Endothelial cell of umbilical vein (primary cell): ENCODE measurements around the gene LINC01488. TPM values are rescaled to one million over a fixed set of nuclear protein-coding genes. Genes with fewer than 3 reads are reported as not detected.

Experiments used
- BruUV-seq: library from RNA; stranded (reverse); fragments of 400-500 nt; replicated peaks from 2 replicates; lab custom pipeline; 2021; lab: Mats Ljungman, UMichigan
- CTCF ChIA-PET: fragments of 300-600, 350-600 bp; sonication (Branson Sonifier 250); formaldehyde crosslinking; loops from one replicate; lab custom pipeline; 2021; ENCODE audit warnings: antibody characterized with exemption, inconsistent platforms; lab: Charles Lee
- POLR2A ChIA-PET: fragments of 300-600, 350-600 bp; sonication (Branson Sonifier 250); formaldehyde crosslinking; loops from one replicate; lab custom pipeline; 2021; ENCODE audit warnings: antibody characterized with exemption, inconsistent platforms; lab: Charles Lee
- DNase-seq: peaks from one replicate; pipeline ENCODE4 v3.0.0-alpha.2; 2011; ENCODE audit warnings: low read depth, low spot score
- FAIRE-seq: peaks from 2 replicates; lab custom pipeline; 2011; peaks lifted over from hg19 to GRCh38; lab: Jason Lieb, UNC
- H2AFZ ChIP-seq: 2 replicates; pipeline ENCODE4 v1.6.0; 2012; ENCODE audit warnings: low read depth, low read length, control low read depth, inconsistent platforms
- H3K27ac ChIP-seq: 2 replicates; pipeline ENCODE4 v1.5.1; 2011; ENCODE audit warnings: low read depth, mild to moderate bottlenecking, control low read depth, low read length, moderate library complexity; ENCODE audit not compliant: insufficient read depth
- H3K27me3 ChIP-seq, 2 experiments: 2 replicates each; pipeline versions ENCODE4 v1.6.0 to v1.6.1; 2011; ENCODE audit warnings: low read length in 2 of 2, mixed read lengths in 1 of 2; ENCODE audit not compliant: control insufficient read depth in 2 of 2, insufficient read depth in 2 of 2
- H3K36me3 ChIP-seq, 2 experiments: 2 replicates in 1 of 2; 3 replicates in 1 of 2; pipeline ENCODE4 v1.5.1; 2011; ENCODE audit warnings: low read length in 2 of 2, mild to moderate bottlenecking in 1 of 2, moderate library complexity in 1 of 2; ENCODE audit not compliant: control insufficient read depth in 2 of 2, insufficient read depth in 2 of 2; ENCODE audit errors: extremely low read depth in 1 of 2
- H3K4me1 ChIP-seq: 3 replicates; pipeline ENCODE4 v1.5.1; 2011; ENCODE audit warnings: mild to moderate bottlenecking, low read length; ENCODE audit not compliant: control insufficient read depth, insufficient read depth; ENCODE audit errors: extremely low read depth
- H3K4me2 ChIP-seq: 2 replicates; pipeline ENCODE4 v1.6.1; 2011; ENCODE audit warnings: low read length, control low read depth, mixed read lengths; ENCODE audit not compliant: insufficient read depth
- H3K4me3 ChIP-seq, 3 experiments: fragments of 200-600 bp in 1 of 3; sonication (generic), shearing (Covaris generic) in 1 of 3; replicated peaks in 1 of 3; 2 replicates each; pipeline ENCODE4 v1.5.1; 2011 to 2016; ENCODE audit warnings: control low read depth in 3 of 3, low read length in 3 of 3, mild to moderate bottlenecking in 2 of 3, inconsistent platforms in 1 of 3, low read depth in 1 of 3, moderate library complexity in 1 of 3; ENCODE audit not compliant: insufficient read depth in 1 of 3
- H3K79me2 ChIP-seq: 2 replicates; pipeline ENCODE4 v1.6.0; 2012; ENCODE audit warnings: low read length, inconsistent platforms; ENCODE audit not compliant: control insufficient read depth, insufficient read depth
- H3K9ac ChIP-seq: replicated peaks from 2 replicates; pipeline ENCODE3; 2011; ENCODE audit warnings: low read length, control low read depth; ENCODE audit not compliant: insufficient read depth; ENCODE audit errors: extremely low read depth
- H3K9me1 ChIP-seq: replicated peaks from 3 replicates; pipeline ENCODE4 v1.6.0; 2011; ENCODE audit warnings: mild to moderate bottlenecking, low read length; ENCODE audit not compliant: control insufficient read depth, insufficient read depth; ENCODE audit errors: extremely low read depth
- H3K9me3 ChIP-seq: replicated peaks from 2 replicates; pipeline ENCODE4 v1.5.1; 2012; ENCODE audit warnings: low read length, inconsistent platforms; ENCODE audit not compliant: control insufficient read depth, insufficient read depth
- H4K20me1 ChIP-seq: replicated peaks from 2 replicates; pipeline ENCODE3; 2011; ENCODE audit warnings: mild to moderate bottlenecking, low read length; ENCODE audit not compliant: control insufficient read depth, insufficient read depth; ENCODE audit errors: extremely low read depth
- EZH2 ChIP-seq: IDR thresholded peaks from 2 replicates; pipeline ENCODE4 v1.6.1; 2012; ENCODE audit warnings: borderline replicate concordance, low read depth, mild to moderate bottlenecking, moderate library complexity, low read length, inconsistent platforms; ENCODE audit not compliant: severe bottlenecking
- FOS ChIP-seq: IDR thresholded peaks from 2 replicates; pipeline ENCODE4 v1.6.1; 2011; ENCODE audit warnings: mild to moderate bottlenecking, low read length, moderate library complexity, borderline replicate concordance; ENCODE audit not compliant: insufficient read depth
- GATA2 ChIP-seq: IDR thresholded peaks from 2 replicates; pipeline ENCODE4 v1.7.0; 2011; ENCODE audit warnings: low read depth, mild to moderate bottlenecking, moderate library complexity, mixed read lengths, low read length; ENCODE audit not compliant: insufficient read length, insufficient read depth
- JUN ChIP-seq: IDR thresholded peaks from 2 replicates; pipeline ENCODE4 v1.6.1; 2011; ENCODE audit warnings: borderline replicate concordance, low read depth; ENCODE audit not compliant: insufficient read length, insufficient read depth
- MAX ChIP-seq: IDR thresholded peaks from 2 replicates; pipeline ENCODE4 v1.6.1; 2011; ENCODE audit not compliant: insufficient read depth, insufficient read length
- MYC ChIP-seq: IDR thresholded peaks from one replicate; pipeline ENCODE4 v1.6.1; 2011; ENCODE audit warnings: mild to moderate bottlenecking, low read depth, low read length
- POLR2A ChIP-seq: IDR thresholded peaks from 2 replicates; pipeline ENCODE4 v1.6.1; 2012; ENCODE audit warnings: low read depth, mild to moderate bottlenecking, control low read depth, low read length
- POLR2AphosphoS5 ChIP-seq: IDR thresholded peaks from 2 replicates; pipeline ENCODE4 v1.6.1; 2012; ENCODE audit warnings: low read depth, mild to moderate bottlenecking, control low read depth, low read length, moderate library complexity; ENCODE audit not compliant: insufficient read depth
- dilution Hi-C: fragments of 300-500 bp; cut with MboI; formaldehyde crosslinking; loops from one replicate; pipeline ENCODE4 v1.15.0; 2019; ENCODE audit warnings: low sequenced_read_pairs; ENCODE audit not compliant: extremely low pct_ligation_motif_present
- intact Hi-C: fragments of 100-400 bp; cut with micrococcal nuclease; formaldehyde crosslinking; loops from one replicate; pipeline ENCODE4 v1.10.0; 2022
- polyA plus RNA-seq, 4 experiments: library from polyadenylated mRNA; depleted of rRNA in 3 of 4; stranded (reverse) in 3 of 4; unstranded in 1 of 4; fragments of >200 nt; gene quantifications; 2 replicates each; pipeline versions ENCODE4 v1.2.1 to v1.2.3, GENCODE V29; 2011 to 2012; ENCODE audit warnings: missing spikeins in 1 of 4
- total RNA-seq: library from RNA; stranded (reverse); gene quantifications from 2 replicates; pipeline ENCODE4 v1.2.3, GENCODE V29; 2021
- TF ChIP-seq, protein P1 (sequence below), 2 donors: IDR thresholded peaks; 1 replicate in 1 of 2; 2 replicates in 1 of 2; pipeline ENCODE4 v1.5.1; 2011; ENCODE audit warnings: low read length in 2 of 2, mild to moderate bottlenecking in 2 of 2, moderate library complexity in 2 of 2, control low read depth in 1 of 2, inconsistent platforms in 1 of 2, low read depth in 1 of 2; ENCODE audit not compliant: insufficient read depth in 1 of 2; ENCODE audit errors: extremely low read depth in 1 of 2

The LINC01488 gene
- total and polyA plus RNA-seq, 2 donors (not counting 3 experiments of a cell fraction or from before 2014, with no cell fraction given) = not detected

- DNase-seq (no peak), FAIRE-seq (no peak)
- Histone ChIP-seq H3K36me3 (no peaks in the 10 kb centered on the region), H3K9ac (no peak overlapping the region), H3K79me2 (no peaks in the 10 kb centered on the region), H2AFZ (no peak overlapping the region), H3K9me1 (no peaks in the 10 kb centered on the region), H3K4me3 (no peak overlapping the region), H3K27me3 (peaks cover 0 to 3% of the 10 kb centered on the region in 2 experiments), H3K4me1 (peaks cover 7% of the 10 kb centered on the region), H3K4me2 (no peak overlapping the region), H4K20me1 (no peaks in the 10 kb centered on the region), H3K9me3 (no peaks in the 10 kb centered on the region), H3K27ac (no peak overlapping the region)
- dilution Hi-C loops (no loop called here), intact Hi-C loops (no loop called here)
- ChIA-PET POLR2A (no interaction called here), CTCF (no interaction called here)
- no peak for TF ChIP-seq JUN
- TF ChIP-seq MYC = no peak
- TF ChIP-seq MAX = no peak
- TF ChIP-seq FOS = no peak
- TF ChIP-seq, protein P1, sequence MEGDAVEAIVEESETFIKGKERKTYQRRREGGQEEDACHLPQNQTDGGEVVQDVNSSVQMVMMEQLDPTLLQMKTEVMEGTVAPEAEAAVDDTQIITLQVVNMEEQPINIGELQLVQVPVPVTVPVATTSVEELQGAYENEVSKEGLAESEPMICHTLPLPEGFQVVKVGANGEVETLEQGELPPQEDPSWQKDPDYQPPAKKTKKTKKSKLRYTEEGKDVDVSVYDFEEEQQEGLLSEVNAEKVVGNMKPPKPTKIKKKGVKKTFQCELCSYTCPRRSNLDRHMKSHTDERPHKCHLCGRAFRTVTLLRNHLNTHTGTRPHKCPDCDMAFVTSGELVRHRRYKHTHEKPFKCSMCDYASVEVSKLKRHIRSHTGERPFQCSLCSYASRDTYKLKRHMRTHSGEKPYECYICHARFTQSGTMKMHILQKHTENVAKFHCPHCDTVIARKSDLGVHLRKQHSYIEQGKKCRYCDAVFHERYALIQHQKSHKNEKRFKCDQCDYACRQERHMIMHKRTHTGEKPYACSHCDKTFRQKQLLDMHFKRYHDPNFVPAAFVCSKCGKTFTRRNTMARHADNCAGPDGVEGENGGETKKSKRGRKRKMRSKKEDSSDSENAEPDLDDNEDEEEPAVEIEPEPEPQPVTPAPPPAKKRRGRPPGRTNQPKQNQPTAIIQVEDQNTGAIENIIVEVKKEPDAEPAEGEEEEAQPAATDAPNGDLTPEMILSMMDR (IDR thresholded peaks at IDR 0.05; ENCODE audit: extremely low read depth in 1 of 2, insufficient read depth in 1 of 2, low read depth in 1 of 2, low read length in 2 of 2) = no peak
- TF ChIP-seq POLR2AphosphoS5 = no peak
- TF ChIP-seq POLR2A = no peak
- no peak for TF ChIP-seq EZH2
- no peak for TF ChIP-seq GATA2
- BruUV-seq = no TSS peak
These were observed 60.2 kb downstream of the LINC01488 start for GRCh38 chr11:69541501-69542313.
